B cell (primary cell): ENCODE data around the gene AGAP1. TPM values are rescaled to one million over a fixed set of nuclear protein-coding genes. Genes with fewer than 3 reads are reported as not detected.

Experiments used
- ATAC-seq: fragments of 200-7000 bp; cut with Tn5 transposase; one replicate; pipeline ENCODE4 v1.10.0; 2021; ENCODE audit warnings: low read depth, mild to moderate bottlenecking, moderate number of reproducible peaks, moderate library complexity
- CTCF ChIA-PET: fragments of 350-600 bp; sonication (Branson Sonifier 250); formaldehyde crosslinking; loops from one replicate; lab custom pipeline; 2021; ENCODE audit warnings: antibody characterized with exemption, inconsistent platforms; lab: Charles Lee
- POLR2A ChIA-PET: fragments of 350-600 bp; sonication (Branson Sonifier 250); formaldehyde crosslinking; loops from one replicate; lab custom pipeline; 2021; ENCODE audit warnings: antibody characterized with exemption; lab: Charles Lee
- DNase-seq: peaks from one replicate; pipeline ENCODE4 v3.0.0; 2013
- H2AFZ ChIP-seq: 2 replicates; pipeline ENCODE4 v1.6.1; 2012; ENCODE audit warnings: mild to moderate bottlenecking, low read depth, low read length; ENCODE audit not compliant: insufficient read depth, poor library complexity, severe bottlenecking
- H3K27ac ChIP-seq, 2 donors: 1 replicate in 1 of 2; 2 replicates in 1 of 2; pipeline ENCODE4 v1.5.1; 2012 to 2013; ENCODE audit warnings: low read length in 2 of 2, mild to moderate bottlenecking in 2 of 2, moderate library complexity in 1 of 2
- H3K27me3 ChIP-seq, 4 experiments: fragments of 200-600 bp in 1 of 4; sonication (generic) in 1 of 4; replicated peaks in 1 of 4; 1 replicate in 2 of 4; 2 replicates in 2 of 4; pipeline versions ENCODE4 v1.6.1 to v1.7.0; 2013 to 2016; ENCODE audit warnings: low read length in 3 of 4, mild to moderate bottlenecking in 2 of 4, mixed read lengths in 1 of 4, moderate library complexity in 1 of 4; ENCODE audit not compliant: insufficient read depth in 4 of 4, control insufficient read depth in 3 of 4; ENCODE audit errors: control extremely low read depth in 1 of 4
- H3K36me3 ChIP-seq, 2 experiments: replicated peaks in 1 of 2; 1 replicate in 1 of 2; 2 replicates in 1 of 2; pipeline versions ENCODE4 v1.6.1 to v1.7.1; 2013; ENCODE audit warnings: low read length in 1 of 2; ENCODE audit not compliant: insufficient read depth in 2 of 2, control insufficient read depth in 1 of 2; ENCODE audit errors: control extremely low read depth in 1 of 2, extremely low read depth in 1 of 2
- H3K4me1 ChIP-seq, 2 donors: fragments of 200-600 bp in 1 of 2; sonication (generic) in 1 of 2; 1 replicate in 1 of 2; 2 replicates in 1 of 2; pipeline versions ENCODE4 v1.5.1 to v1.6.1; 2013 to 2017; ENCODE audit warnings: low read length in 2 of 2; ENCODE audit not compliant: control insufficient read depth in 2 of 2, insufficient read depth in 2 of 2
- H3K4me2 ChIP-seq: replicated peaks from 2 replicates; pipeline ENCODE3; 2012; ENCODE audit warnings: mild to moderate bottlenecking, low read depth, low read length; ENCODE audit not compliant: poor library complexity, severe bottlenecking
- H3K4me3 ChIP-seq, 5 experiments: fragments of 200-600 bp in 1 of 5; sonication (generic) in 1 of 5; 1 replicate in 3 of 5; 2 replicates in 2 of 5; pipeline versions ENCODE4 v1.5.1 to v1.7.0; 2011 to 2016; ENCODE audit warnings: low read length in 4 of 5, mild to moderate bottlenecking in 4 of 5, low read depth in 2 of 5, control low read depth in 1 of 5, moderate library complexity in 1 of 5; ENCODE audit not compliant: insufficient read depth in 1 of 5; ENCODE audit errors: control extremely low read depth in 1 of 5, extremely low read depth in 1 of 5
- H3K79me2 ChIP-seq: fragments of 200-600 bp; sonication (generic); one replicate; pipeline ENCODE4 v1.6.0; 2016; ENCODE audit warnings: low read length; ENCODE audit not compliant: control insufficient read depth, insufficient read depth
- H3K9ac ChIP-seq: fragments of 200-600 bp; sonication (generic); 2 replicates; pipeline ENCODE4 v1.6.1; 2017; ENCODE audit warnings: mild to moderate bottlenecking, low read length, moderate library complexity
- H3K9me3 ChIP-seq, 3 donors: one replicate each; pipeline versions ENCODE4 v1.6.1 to v1.7.1; 2013; ENCODE audit warnings: low read length in 2 of 3; ENCODE audit not compliant: control insufficient read depth in 2 of 3, insufficient read depth in 1 of 3; ENCODE audit errors: control extremely low read depth in 1 of 3
- H4K20me1 ChIP-seq: 2 replicates; pipeline ENCODE4 v1.6.0; 2012; ENCODE audit warnings: mild to moderate bottlenecking, low read length; ENCODE audit not compliant: insufficient read depth, control insufficient read depth, poor library complexity, severe bottlenecking
- H3K27ac Mint-ChIP-seq: one replicate; pipeline ENCODE4 v1.8.0; 2021; ENCODE audit warnings: mixed read lengths
- H3K27me3 Mint-ChIP-seq: one replicate; pipeline ENCODE4 v1.8.0; 2021; ENCODE audit warnings: mixed read lengths
- H3K4me1 Mint-ChIP-seq: one replicate; pipeline ENCODE4 v1.8.0; 2021; ENCODE audit warnings: mixed read lengths
- H3K4me3 Mint-ChIP-seq: one replicate; pipeline ENCODE4 v1.8.0; 2021; ENCODE audit warnings: mixed read lengths
- H3K9me3 Mint-ChIP-seq: one replicate; pipeline ENCODE4 v1.8.0; 2022; ENCODE audit warnings: mixed read lengths; ENCODE audit not compliant: insufficient read depth
- EZH2 ChIP-seq: IDR thresholded peaks from 2 replicates; pipeline ENCODE4 v1.6.1; 2012; ENCODE audit warnings: borderline replicate concordance, low read depth, mild to moderate bottlenecking, moderate library complexity, low read length; ENCODE audit not compliant: insufficient read depth, poor library complexity, severe bottlenecking
- WGBS: methylation state at CpG from one replicate; pipeline ENCODE4 v1.1.5; 2013; ENCODE audit warnings: missing lambda C conversion rate; ENCODE audit not compliant: insufficient coverage; 5-methylcytosine and 5-hydroxymethylcytosine counted together
- intact Hi-C: fragments of 100-400 bp; cut with micrococcal nuclease; formaldehyde crosslinking; loops from one replicate; pipeline ENCODE4 v1.10.0; 2022
- polyA plus RNA-seq: library from polyadenylated mRNA; depleted of rRNA; stranded (reverse); fragments of >200 nt; gene quantifications from 2 replicates; pipeline ENCODE4 v1.2.3, GENCODE V29; 2012
- total RNA-seq, 2 donors: library from RNA; stranded (reverse); fragments of 120-200 nt in 1 of 2; gene quantifications; 1 replicate in 1 of 2; 2 replicates in 1 of 2; pipeline versions ENCODE4 v1.2.3 to v1.2.4, GENCODE V29; 2013 to 2022
- TF ChIP-seq, protein P1 (sequence below): fragments of 200-600 bp; IDR thresholded peaks from one replicate; pipeline ENCODE4 v1.8.0; 2022; ENCODE audit warnings: antibody characterized with exemption, mild to moderate bottlenecking

Gene AGAP1
- total and polyA plus RNA-seq, 2 donors (not counting 1 experiment from before 2014, with no cell fraction given) = 0.01 TPM; not detected in 1

DNA sequence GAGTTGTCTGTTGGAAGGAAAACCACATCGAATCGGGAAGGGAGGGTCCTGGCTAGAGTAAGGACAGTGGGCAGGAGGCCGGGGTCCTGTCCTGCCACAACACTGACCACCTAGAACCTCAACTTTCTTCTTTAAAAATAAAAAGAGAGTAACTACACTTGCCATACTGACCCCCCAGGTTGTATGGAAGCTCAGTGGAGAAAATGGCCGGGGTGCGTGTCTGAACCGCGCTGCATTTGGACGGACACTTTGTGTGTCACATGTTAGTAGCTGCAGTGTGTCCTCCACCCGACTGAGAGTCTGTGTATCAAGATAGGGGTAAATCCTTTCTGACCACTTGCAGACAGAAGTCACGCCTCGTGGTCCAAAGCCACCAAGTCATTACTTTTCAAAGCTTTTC lies 587.3 kb downstream of the AGAP1 start:
- Histone ChIP-seq H3K9ac (no peak overlapping the region), H3K27me3 (peaks cover 0 to 3% (median 0%) of the 10 kb centered on the region in 4 experiments), H3K4me3 (no peak overlapping the region), H2AFZ (no peak overlapping the region), H3K27ac (no peak overlapping the region), H3K9me3 (peaks cover 0 to 11% (median 0%) of the 10 kb centered on the region in 3 donors), H3K4me2 (no peak overlapping the region), H4K20me1 (no peaks in the 10 kb centered on the region), H3K4me1 (no peaks in the 10 kb centered on the region), H3K36me3 (no peaks in the 10 kb centered on the region), H3K79me2 (no peaks in the 10 kb centered on the region)
- H3K4me1 Mint-ChIP-seq = no peaks in the 10 kb centered on the region
- H3K27me3 Mint-ChIP-seq = peaks cover 2% of the 10 kb centered on the region
- H3K27ac Mint-ChIP-seq = no peak overlapping the region
- DNase-seq = no peak
- no peak for ATAC-seq
- intact Hi-C loops = no loop called here
- no peak for TF ChIP-seq EZH2
- TF ChIP-seq, protein P1, sequence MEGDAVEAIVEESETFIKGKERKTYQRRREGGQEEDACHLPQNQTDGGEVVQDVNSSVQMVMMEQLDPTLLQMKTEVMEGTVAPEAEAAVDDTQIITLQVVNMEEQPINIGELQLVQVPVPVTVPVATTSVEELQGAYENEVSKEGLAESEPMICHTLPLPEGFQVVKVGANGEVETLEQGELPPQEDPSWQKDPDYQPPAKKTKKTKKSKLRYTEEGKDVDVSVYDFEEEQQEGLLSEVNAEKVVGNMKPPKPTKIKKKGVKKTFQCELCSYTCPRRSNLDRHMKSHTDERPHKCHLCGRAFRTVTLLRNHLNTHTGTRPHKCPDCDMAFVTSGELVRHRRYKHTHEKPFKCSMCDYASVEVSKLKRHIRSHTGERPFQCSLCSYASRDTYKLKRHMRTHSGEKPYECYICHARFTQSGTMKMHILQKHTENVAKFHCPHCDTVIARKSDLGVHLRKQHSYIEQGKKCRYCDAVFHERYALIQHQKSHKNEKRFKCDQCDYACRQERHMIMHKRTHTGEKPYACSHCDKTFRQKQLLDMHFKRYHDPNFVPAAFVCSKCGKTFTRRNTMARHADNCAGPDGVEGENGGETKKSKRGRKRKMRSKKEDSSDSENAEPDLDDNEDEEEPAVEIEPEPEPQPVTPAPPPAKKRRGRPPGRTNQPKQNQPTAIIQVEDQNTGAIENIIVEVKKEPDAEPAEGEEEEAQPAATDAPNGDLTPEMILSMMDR = no peak
- CTCF ChIA-PET = no interaction called here
- POLR2A ChIA-PET = no interaction called here
- H3K4me3 Mint-ChIP-seq = no peak overlapping the region
- WGBS = 84% methylated on average over 6 of the region's 11 CpGs
- no peaks in the 10 kb centered on the region for H3K9me3 Mint-ChIP-seq

DNA sequence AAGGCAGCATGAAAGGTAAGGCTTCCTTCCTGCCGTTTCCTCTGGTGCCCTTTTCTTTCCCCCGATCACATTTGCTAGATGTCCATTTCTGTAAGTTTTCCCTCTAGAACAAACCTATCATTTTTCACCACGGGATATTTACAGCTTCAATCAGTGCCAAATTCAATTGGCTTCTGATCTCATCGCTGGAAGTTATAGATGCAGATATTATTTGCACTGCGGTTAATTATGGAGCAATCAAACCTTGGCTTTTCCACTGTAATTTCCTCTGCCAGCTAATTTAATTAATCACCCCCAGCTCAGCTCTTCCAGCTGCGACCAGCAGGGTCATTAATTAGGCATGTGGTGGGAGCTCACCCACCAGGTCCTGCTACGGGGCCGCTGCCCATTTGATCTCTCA lies 588.2 kb downstream of the AGAP1 start:
- H3K27ac Mint-ChIP-seq = no peak overlapping the region
- H3K9ac ChIP-seq = no peak overlapping the region
- H3K4me1 ChIP-seq = no peaks in the 10 kb centered on the region
- ChIA-PET POLR2A (no interaction called here), CTCF (no interaction called here)
- no peaks in the 10 kb centered on the region for H3K36me3 ChIP-seq
- H3K27me3 Mint-ChIP-seq = peaks cover 2% of the 10 kb centered on the region
- no peak for TF ChIP-seq EZH2
- TF ChIP-seq, protein P1 = no peak
- no peaks in the 10 kb centered on the region for H3K9me3 Mint-ChIP-seq
- H3K4me3 Mint-ChIP-seq = no peak overlapping the region
- no peak overlapping the region for H3K27ac ChIP-seq
- peaks cover 0 to 10% (median 0%) of the 10 kb centered on the region in 3 donors for H3K9me3 ChIP-seq
- no peak overlapping the region for H3K4me3 ChIP-seq
- DNase-seq = no peak
- H3K4me1 Mint-ChIP-seq = no peaks in the 10 kb centered on the region
- intact Hi-C loops = no loop called here
- 84% methylated on average over 3 of the region's 8 CpGs for WGBS
- ATAC-seq = no peak
- H4K20me1 ChIP-seq = no peaks in the 10 kb centered on the region
- no peak overlapping the region for H2AFZ ChIP-seq
- H3K79me2 ChIP-seq = no peaks in the 10 kb centered on the region
- peaks cover 0 to 3% (median 0%) of the 10 kb centered on the region in 4 experiments for H3K27me3 ChIP-seq
- no peak overlapping the region for H3K4me2 ChIP-seq
